Cardiac fibroblast (primary cell): ENCODE data around the gene YBX1.

ENCODE experiments used
- DNase-seq, 2 donors: peaks; one replicate each; pipeline versions ENCODE4 v3.0.0 to v3.0.0-alpha.2; 2010; ENCODE audit warnings: low read depth in 2 of 2
- H3K4me3 ChIP-seq, 2 donors: replicated peaks in 1 of 2; 1 replicate in 1 of 2; 2 replicates in 1 of 2; pipeline ENCODE4 v1.5.1; 2011; ENCODE audit warnings: low read depth in 2 of 2, low read length in 2 of 2, mild to moderate bottlenecking in 2 of 2, moderate library complexity in 1 of 2
- TF ChIP-seq, protein P1 (sequence below): IDR thresholded peaks from one replicate; pipeline ENCODE4 v1.5.1; 2011; ENCODE audit warnings: low read depth, mild to moderate bottlenecking, low read length, inconsistent platforms

The YBX1 gene

DNA sequence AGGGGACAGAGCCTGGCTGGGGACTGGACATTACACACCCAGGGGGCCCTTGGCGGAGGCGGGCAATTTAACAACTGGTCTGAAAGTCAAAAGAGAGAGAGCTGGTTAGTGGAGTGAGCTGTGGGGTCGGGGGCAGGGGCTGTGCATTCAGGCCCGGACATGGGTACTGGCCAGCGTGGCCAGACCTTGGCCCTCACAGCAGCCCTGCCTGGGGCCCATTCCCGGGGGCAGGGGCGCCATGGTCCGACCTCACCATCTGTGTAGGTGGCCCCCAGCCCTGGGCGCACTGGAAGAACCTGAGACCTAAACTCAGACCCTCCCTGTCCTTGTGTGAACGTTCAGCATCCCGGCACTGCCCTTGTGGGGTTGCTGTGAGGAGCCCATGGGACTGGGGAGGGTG is 52.8 kb downstream of the YBX1 start:
- DNase-seq = no peak
- no peak overlapping the region for H3K4me3 ChIP-seq
- TF ChIP-seq, protein P1, sequence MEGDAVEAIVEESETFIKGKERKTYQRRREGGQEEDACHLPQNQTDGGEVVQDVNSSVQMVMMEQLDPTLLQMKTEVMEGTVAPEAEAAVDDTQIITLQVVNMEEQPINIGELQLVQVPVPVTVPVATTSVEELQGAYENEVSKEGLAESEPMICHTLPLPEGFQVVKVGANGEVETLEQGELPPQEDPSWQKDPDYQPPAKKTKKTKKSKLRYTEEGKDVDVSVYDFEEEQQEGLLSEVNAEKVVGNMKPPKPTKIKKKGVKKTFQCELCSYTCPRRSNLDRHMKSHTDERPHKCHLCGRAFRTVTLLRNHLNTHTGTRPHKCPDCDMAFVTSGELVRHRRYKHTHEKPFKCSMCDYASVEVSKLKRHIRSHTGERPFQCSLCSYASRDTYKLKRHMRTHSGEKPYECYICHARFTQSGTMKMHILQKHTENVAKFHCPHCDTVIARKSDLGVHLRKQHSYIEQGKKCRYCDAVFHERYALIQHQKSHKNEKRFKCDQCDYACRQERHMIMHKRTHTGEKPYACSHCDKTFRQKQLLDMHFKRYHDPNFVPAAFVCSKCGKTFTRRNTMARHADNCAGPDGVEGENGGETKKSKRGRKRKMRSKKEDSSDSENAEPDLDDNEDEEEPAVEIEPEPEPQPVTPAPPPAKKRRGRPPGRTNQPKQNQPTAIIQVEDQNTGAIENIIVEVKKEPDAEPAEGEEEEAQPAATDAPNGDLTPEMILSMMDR = no peak

- TF ChIP-seq, protein P1 = no peak
- no peak overlapping the region for H3K4me3 ChIP-seq
- DNase-seq = no peak
Observed at GRCh38 chr1:42735477-42736105, 53.4 kb downstream of the YBX1 start.

GRCh38 chr1:42736152-42736551 is 53.9 kb downstream of the YBX1 start:
- H3K4me3 ChIP-seq = no peak overlapping the region
- peak; percentile 36 to 42 for DNase-seq
- TF ChIP-seq, protein P1 = peak; percentile 52

- TF ChIP-seq, protein P1 = no peak
- no peak overlapping the region for H3K4me3 ChIP-seq
- DNase-seq = no peak
Observed at GRCh38 chr1:42736571-42737200, 54.5 kb downstream of the YBX1 start.

DNA sequence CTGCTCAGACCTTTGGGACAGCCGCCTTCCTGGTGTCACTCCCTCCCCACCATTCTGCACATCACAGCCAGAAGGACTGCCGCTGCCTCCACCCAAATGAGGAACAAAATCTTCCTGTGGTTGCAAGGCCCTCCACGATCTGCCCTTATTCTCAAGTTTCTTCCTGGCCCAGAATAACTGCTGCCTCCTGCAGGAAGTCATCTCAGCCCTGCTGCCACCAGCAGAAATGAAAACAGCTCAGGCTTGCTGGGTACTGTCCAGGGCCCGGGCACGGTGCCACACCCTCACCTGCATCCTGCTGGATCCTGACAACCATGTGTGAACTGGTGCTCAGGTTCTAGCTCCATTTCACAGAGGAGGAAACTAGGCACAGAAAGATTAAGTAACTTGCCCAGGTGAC is 55.0 kb downstream of the YBX1 start:
- TF ChIP-seq, protein P1 = no peak
- no peak overlapping the region for H3K4me3 ChIP-seq
- no peak for DNase-seq

DNA sequence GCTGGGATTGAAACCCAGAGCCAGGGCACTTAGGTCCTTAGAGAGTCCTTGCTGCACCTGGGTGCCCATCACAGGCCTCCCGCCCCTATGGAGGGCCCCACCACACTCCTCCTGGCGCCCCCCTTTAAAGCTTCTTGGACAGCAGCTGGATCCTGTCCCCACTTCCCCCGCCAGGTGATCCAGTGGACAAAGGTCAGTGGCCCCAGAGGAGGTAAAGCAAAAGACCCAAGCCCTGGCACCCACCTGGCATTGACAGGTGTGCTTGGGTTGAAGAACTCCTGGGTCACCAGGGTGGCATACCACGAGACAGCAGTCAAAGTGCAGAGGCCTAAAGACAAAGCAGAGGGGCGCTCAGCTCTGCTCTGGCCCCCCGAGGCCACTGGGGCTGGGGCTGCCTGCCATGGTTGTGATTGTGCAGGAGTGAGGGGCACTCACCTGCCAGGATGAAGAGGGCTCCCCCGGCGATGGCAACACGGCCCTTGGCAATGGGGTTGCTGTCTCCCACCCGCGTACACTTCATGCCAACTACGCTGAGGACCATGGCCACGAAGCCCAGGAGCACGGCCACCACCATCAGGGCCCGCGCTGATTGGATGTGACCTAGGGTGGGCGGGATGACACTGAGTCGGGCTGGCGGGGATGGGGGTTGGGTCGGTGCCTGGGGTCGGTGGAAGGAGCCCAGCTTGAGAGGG is 55.9 kb downstream of the YBX1 start:
- no peak overlapping the region for H3K4me3 ChIP-seq
- DNase-seq = no peak
- TF ChIP-seq, protein P1 = no peak
